Stromal cell of bone marrow (primary cell): ENCODE measurements around the gene LCP2.

Experiments
- DNase-seq: peaks from one replicate; pipeline ENCODE4 v3.0.0-alpha.2; 2012; ENCODE audit warnings: low read depth

The LCP2 gene

GRCh38 chr5:170315154-170315553, 17.6 kb upstream of the LCP2 start:
- DNase-seq = peak; percentile 74

DNA sequence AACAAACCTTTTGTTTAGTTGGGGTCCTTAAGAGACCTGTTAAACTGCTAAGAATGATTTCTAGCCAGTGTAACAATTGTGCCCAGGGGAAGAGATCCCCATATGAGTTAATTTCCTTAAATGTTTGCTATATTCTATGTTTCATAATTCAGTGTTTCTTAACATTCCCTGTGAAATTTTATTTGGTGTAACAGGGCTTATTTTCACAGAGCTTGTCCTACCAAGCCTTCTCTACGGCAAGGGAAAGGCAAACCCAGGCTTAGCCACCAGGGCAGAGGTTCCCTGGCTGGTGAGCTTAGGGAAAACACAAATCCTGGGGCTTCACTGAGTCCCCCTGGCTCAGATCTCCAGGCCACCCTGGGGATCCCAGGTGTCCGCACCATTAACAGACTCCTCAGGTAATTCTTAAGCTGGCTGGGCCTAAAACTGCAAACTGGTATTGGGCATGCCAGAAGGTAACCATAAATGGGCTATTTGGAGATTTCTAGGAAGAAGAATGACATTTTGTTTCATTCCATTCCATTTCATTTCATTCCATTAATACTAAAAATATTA, 17.0 kb upstream of the LCP2 start:
- no peak for DNase-seq

DNA sequence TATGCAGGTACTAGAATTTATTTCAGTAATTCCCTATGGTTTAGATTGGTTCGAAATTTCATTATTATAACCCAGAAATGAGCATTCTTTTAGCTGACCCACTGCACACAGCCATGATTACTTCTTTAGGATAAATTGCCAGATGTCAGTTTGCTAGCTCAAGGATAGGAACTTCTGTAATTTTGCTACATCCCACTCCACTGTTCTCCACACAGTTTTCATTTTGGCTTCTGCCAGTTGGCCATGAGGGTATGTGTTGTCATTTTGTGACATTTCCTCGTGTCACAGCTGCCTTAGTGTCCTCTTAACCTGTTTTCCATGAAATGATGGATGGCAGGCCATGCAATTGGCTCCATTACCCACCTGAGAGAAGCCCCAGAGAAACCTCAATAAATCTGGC, 16.2 kb upstream of the LCP2 start:
- no peak for DNase-seq

GRCh38 chr5:170313344-170313743, 15.8 kb upstream of the LCP2 start:
- no peak for DNase-seq

DNA sequence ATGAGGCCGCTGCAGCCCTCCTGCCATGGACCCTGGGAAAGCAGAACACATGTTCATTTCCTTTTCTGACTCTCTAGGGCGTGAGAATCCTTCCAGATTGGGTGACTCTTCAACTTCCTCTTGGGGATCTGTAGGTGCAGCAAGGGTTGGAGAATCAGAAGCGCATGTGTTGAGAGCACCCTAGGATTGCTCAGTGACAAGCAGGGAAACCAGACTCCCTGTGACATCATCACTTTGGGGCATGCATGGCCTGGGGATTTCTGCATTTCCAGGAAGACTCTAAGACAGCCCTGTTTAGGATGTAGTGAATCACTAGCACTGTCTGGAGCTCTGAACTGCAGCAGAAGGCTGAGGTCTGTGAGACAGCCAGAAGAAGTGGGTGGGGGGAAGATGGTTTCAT, 15.1 kb upstream of the LCP2 start:
- DNase-seq = peak; percentile 21

DNA sequence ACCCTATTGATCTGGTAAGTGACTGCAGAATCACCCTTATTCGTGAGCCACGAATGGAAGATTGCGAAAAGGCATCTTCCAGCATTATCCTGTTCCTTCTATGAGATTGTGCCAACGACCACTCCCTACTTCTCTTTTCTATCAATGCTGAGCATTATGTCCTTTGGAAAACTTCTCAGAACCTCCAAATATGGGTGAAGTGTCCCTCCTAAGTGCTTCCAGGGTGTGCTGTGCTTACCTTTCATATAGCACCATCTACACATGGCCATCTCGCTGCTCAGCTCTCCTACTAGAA, 14.7 kb upstream of the LCP2 start:
- DNase-seq = no peak

- DNase-seq = no peak
Observed at GRCh38 chr5:170311511-170312300, 14.1 kb upstream of the LCP2 start.

GRCh38 chr5:170310256-170310926, 12.8 kb upstream of the LCP2 start:
- no peak for DNase-seq

DNA sequence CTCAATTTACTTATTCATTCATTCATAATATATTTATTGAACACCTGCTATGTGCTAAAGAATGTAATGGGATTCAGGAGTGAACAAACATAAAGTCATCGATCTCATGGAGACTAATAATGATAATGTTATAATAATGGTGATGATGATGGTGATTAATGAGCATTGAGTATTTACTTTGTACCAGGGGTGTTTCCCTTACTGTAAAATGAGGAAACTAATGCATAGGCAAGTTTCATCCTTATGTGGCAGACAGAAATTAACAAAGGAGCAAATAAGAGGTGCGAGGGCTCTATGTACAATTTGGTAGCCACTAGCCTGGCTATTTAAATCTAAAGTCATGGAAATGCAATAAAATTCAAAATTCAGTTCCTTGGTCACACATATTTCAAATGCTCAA, 11.1 kb upstream of the LCP2 start:
- no peak for DNase-seq

DNA sequence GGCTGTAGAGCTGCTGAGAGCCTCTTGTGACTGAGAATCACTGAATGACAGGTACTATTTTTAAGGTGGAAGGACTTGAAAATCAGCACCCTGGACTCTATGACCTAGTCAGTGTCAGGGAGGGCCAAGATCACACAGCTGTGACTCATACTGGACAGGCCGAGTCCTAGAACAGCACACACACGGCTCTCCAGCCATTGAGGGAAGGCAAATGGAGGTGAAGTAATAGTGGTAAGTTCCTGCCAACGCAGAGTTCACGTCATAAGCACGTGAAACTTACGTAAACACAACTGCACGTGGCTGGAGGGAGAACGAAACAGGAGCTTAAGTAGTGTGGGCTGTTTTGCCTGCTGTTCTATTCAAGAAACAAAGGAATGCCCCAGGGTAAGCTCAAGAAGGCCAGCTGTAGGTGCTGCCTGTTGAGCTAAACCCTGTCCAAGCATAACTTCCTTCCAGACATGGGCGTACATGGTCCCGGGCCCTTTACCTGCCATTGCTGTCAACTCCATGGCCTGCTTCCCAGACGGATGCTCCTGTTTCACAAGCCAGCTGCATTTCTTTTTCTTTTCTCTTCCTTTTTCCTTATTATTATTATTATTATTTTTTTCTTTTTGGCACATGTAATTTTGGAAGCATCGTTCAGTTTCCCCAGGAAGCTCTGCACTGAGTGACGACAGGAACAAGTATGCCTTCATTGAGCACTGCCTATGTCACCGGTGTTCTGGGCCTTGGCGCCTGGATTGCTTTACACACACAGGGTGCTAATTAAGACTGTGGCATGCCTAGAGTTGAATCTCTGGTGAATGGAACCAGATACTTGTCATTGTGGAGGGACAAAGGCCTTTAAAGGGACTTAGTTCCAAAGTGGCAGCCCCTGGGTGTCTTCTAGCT, 10.2 kb upstream of the LCP2 start:
- peak; percentile 61 for DNase-seq

DNA sequence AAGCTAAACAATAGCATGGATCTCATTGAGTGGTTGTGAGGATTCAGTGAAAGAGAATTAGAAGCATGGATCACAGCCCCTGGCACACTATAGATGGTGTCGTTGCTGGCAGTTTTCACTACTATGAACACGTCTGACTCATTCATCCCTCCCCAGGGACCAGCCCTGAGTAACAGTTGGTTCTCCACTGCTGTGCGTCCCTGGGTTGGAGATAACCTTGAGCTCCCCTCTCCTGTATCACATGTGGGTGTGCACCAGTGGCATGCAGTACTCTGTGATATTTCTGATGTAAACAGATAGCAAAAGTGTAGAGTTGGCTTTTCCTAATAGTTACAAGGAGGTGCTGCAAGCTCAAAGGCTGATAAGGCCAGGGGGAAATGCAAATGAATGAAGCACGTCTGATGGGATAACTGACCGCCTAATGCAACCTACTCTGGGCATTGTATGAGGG, 8.8 kb upstream of the LCP2 start:
- DNase-seq = peak; percentile 84

DNA sequence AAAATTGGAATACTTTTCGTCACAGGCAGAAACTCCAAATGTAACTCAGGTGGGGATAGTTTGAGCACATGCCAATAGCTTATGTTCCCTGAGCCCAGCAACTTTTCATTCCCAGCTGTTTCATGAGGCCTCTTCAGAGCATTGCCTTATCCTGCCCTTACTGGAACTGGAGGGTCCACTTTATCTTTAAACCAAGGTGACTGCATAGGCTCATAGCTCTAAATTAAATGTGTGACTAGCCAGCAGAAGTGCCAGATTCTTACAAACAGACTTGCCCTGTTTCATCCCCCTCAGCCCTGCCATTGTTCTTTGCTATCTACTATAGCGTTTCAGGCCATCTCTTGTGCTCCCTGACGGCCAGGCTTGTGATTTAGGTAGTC, 8.1 kb upstream of the LCP2 start:
- DNase-seq = no peak

- no peak for DNase-seq
Observed at GRCh38 chr5:170305016-170305645, 7.6 kb upstream of the LCP2 start.

DNA sequence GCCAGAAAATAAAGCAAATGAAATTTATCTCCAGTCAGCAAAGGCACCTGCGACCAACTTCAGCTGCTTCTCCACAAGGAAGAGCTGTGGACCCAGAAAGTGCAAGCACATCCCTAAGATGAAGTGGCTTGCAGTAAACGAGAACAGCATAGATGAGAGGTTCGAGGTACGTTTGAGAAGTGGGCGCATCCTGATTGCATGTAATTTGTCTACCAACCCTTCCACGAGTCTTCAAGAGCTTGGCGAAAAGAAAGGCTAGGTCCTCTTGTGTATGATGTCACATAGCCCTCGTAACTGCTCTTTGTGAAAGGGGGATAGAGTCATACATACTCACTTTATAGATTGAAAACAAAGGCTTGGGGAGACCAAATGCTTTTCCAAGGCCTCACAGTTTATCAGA, 6.0 kb upstream of the LCP2 start:
- no peak for DNase-seq

GRCh38 chr5:170302653-170303501, 5.3 kb upstream of the LCP2 start:
- no peak for DNase-seq

DNA sequence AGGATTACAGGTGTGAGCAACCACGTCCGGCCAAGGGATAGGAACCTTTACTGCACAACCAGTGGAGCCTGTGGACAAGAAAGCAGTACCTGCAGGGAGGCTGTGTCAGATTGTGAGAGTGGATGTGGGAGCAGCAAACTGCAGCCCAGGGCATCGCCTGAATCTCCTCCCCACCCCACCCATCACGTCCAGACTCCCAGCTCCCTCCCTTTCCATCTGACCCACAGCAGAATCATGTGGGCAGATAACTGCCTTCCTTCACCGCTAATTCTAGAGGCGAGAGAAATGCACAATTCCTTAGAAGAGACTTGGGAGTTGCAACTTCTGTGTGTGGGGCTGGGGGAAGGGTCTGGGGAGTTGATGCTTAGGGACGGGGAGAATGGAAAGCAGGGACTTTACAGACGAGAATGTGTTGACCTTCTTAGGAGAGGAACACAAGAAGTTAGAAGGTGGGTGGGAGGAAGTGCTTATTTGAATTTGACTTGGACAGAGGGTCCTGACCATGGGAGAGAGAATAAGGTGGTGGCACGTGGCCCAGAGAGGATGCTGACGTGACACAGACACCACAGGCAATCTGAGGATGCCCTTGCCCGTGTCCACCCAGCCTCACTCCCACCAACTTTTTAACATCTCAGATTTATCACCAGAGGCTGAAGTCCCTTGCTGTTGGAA, 4.5 kb upstream of the LCP2 start:
- DNase-seq = no peak

DNA sequence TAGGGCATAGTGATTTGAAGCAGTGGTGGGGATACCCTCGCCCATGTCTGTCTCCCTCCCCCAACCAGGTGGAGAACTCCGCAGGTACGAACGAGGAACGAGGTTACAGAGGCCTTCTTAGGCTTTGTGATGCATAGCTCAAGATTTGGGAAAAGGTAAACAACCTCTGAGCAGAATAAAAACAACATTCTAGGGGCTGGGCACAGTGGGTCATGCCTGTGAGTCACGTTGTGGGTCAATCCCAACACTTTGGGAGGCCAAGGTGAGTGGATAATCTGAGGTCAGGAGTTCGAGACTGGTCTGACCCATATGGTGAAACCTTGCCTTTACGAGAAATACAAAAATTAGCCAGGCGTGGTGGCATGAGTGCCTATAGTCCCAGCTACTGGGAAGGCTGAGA, 3.6 kb upstream of the LCP2 start:
- no peak for DNase-seq

- DNase-seq = no peak
Observed at GRCh38 chr5:170300361-170301013, 2.9 kb upstream of the LCP2 start.

DNA sequence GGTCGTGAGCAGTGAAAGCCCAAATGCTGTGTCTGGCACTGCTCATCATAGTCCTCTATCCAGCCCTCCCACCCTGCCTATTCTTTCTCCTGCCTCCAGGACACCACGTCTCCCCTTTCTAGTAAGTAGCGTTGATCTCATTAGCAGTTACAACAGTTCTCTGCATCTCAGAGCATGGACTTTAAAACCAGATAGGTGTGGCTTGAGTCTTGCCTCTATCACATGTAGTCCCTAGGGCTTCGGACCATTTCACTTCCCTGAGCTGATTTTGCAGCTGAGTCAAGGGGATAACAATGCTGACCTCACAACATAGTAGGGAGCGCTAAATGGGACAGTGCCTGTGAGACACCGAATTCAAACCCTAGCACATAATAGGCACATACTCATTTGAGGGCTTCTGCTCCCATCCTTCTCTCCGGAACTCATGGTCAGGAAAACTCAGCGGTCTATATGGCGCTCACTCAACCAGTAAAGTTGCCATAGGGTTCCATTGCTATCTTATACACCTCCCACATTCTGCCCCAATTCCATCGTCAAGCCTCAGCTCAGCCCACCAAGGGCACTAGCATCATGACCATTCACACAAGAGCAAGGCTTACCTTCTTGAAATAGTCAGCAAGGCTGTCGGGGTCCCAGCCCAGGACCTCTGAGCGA, 515 bp downstream of the LCP2 start:
- DNase-seq = no peak
